T-cell (primary cell): ENCODE results near the gene REEP6. TPM values are rescaled to one million over a fixed set of nuclear protein-coding genes. Genes with fewer than 3 reads are reported as not detected.

ENCODE experiments used
- ATAC-seq, 4 experiments: fragments of 200-7000 bp in 3 of 4; fragments of 150-1000 bp in 1 of 4; cut with Tn5 transposase; replicated peaks in 1 of 4; 1 replicate in 3 of 4; 2 replicates in 1 of 4; pipeline ENCODE4 v1.10.0; 2021; ENCODE audit warnings: moderate library complexity in 3 of 4, mild to moderate bottlenecking in 2 of 4, moderate number of reproducible peaks in 1 of 4
- CTCF ChIA-PET, 2 donors: fragments of 300-600 bp; sonication (Branson Sonifier 250); formaldehyde crosslinking; loops; one replicate each; lab custom pipeline; 2022; ENCODE audit warnings: antibody characterized with exemption in 2 of 2; lab: Charles Lee
- POLR2A ChIA-PET, 2 donors: fragments of 300-600 bp; sonication (Branson Sonifier 250); formaldehyde crosslinking; loops; one replicate each; lab custom pipeline; 2022; ENCODE audit warnings: antibody characterized with exemption in 2 of 2; lab: Charles Lee
- DNase-seq, 35 experiments: peaks; one replicate each; pipeline versions ENCODE4 v3.0.0 to v3.0.0-alpha.2; 2013 to 2023
- H3K27ac ChIP-seq: one replicate; pipeline ENCODE4 v1.5.1; 2013; ENCODE audit warnings: low read length
- H3K27me3 ChIP-seq, 2 experiments: replicated peaks in 1 of 2; 1 replicate in 1 of 2; 2 replicates in 1 of 2; pipeline versions ENCODE4 v1.6.1 to v1.7.0; 2013; ENCODE audit warnings: low read length in 1 of 2, mixed read lengths in 1 of 2; ENCODE audit not compliant: control insufficient read depth in 2 of 2, insufficient read depth in 2 of 2; ENCODE audit errors: extremely low read depth in 1 of 2
- H3K36me3 ChIP-seq, 2 donors: 1 replicate in 1 of 2; 2 replicates in 1 of 2; pipeline versions ENCODE4 v1.6.1 to v1.7.0; 2013; ENCODE audit warnings: low read length in 1 of 2; ENCODE audit not compliant: control insufficient read depth in 2 of 2, insufficient read depth in 1 of 2; ENCODE audit errors: extremely low read depth in 1 of 2
- H3K4me1 ChIP-seq, 2 experiments: 1 replicate in 1 of 2; 2 replicates in 1 of 2; pipeline versions ENCODE4 v1.6.1 to v1.7.0; 2013; ENCODE audit warnings: low read length in 2 of 2, mixed read lengths in 1 of 2; ENCODE audit not compliant: insufficient read depth in 2 of 2, control insufficient read depth in 1 of 2; ENCODE audit errors: extremely low read depth in 1 of 2
- H3K4me3 ChIP-seq, 2 donors: 1 replicate in 1 of 2; 2 replicates in 1 of 2; pipeline versions ENCODE4 v1.5.1 to v1.7.0; 2013; ENCODE audit warnings: mild to moderate bottlenecking in 2 of 2, low read length in 1 of 2, moderate library complexity in 1 of 2; ENCODE audit not compliant: control insufficient read depth in 1 of 2; ENCODE audit errors: extremely low read depth in 1 of 2
- H3K9me3 ChIP-seq: 2 replicates; pipeline ENCODE4 v1.7.0; 2013
- H3K27ac Mint-ChIP-seq, 2 donors: one replicate each; pipeline ENCODE4 v1.8.0; 2020 to 2021; ENCODE audit warnings: mild to moderate bottlenecking in 2 of 2, mixed read lengths in 2 of 2
- H3K27me3 Mint-ChIP-seq, 2 donors: one replicate each; pipeline ENCODE4 v1.8.0; 2021 to 2022; ENCODE audit warnings: mixed read lengths in 2 of 2
- H3K36me3 Mint-ChIP-seq: one replicate; pipeline ENCODE4 v1.8.0; 2021; ENCODE audit warnings: mixed read lengths
- H3K4me1 Mint-ChIP-seq, 3 donors: one replicate each; pipeline ENCODE4 v1.8.0; 2020 to 2022; ENCODE audit warnings: mixed read lengths in 3 of 3, mild to moderate bottlenecking in 1 of 3
- H3K4me3 Mint-ChIP-seq, 3 donors: one replicate each; pipeline ENCODE4 v1.8.0; 2020 to 2022; ENCODE audit warnings: mild to moderate bottlenecking in 3 of 3, mixed read lengths in 3 of 3, moderate library complexity in 3 of 3
- H3K9me3 Mint-ChIP-seq, 3 donors: one replicate each; pipeline ENCODE4 v1.8.0; 2020 to 2022; ENCODE audit warnings: mixed read lengths in 3 of 3
- WGBS: methylation state at CpG from one replicate; pipeline ENCODE4 v1.1.5; 2013; ENCODE audit warnings: missing lambda C conversion rate; ENCODE audit not compliant: insufficient coverage; 5-methylcytosine and 5-hydroxymethylcytosine counted together
- total RNA-seq, 35 experiments: library from RNA in 6 of 35; stranded (reverse) in 6 of 35; fragments of 120-200 nt in 1 of 35; gene quantifications; one replicate each; pipeline versions ENCODE4 v1.2.1 to v1.2.4 and lab custom pipeline; 2013 to 2026

Gene REEP6
- total RNA-seq, 5 donors from 2014 or later (not counting 1 experiment from before 2014, with no cell fraction given): 2.2 to 6.9 (median 5.5) TPM

- H3K4me3 ChIP-seq: no peak overlapping the region
- peaks cover 8 to 64% of the 10 kb centered on the region in 2 experiments for H3K27me3 ChIP-seq
- Mint-ChIP-seq H3K9me3 (no peaks in the 10 kb centered on the region), H3K36me3 (peaks cover 3% of the 10 kb centered on the region), H3K27ac (peak overlapping the region in 1 of 2 donors; percentile 55), H3K4me3 (peak overlapping the region; percentile 28 to 50 (median 34)), H3K4me1 (peaks cover 7 to 36% (median 18%) of the 10 kb centered on the region in 3 donors), H3K27me3 (peaks cover 29 to 46% of the 10 kb centered on the region in 2 donors)
- CTCF ChIA-PET: no interaction called here
- no peak overlapping the region for H3K27ac ChIP-seq
- H3K36me3 ChIP-seq: no peaks in the 10 kb centered on the region
- H3K4me1 ChIP-seq: peaks cover 2 to 50% of the 10 kb centered on the region in 2 experiments
- no peak for DNase-seq
- 31% methylated on average over 4 of the region's 4 CpGs for WGBS
- H3K9me3 ChIP-seq: no peaks in the 10 kb centered on the region
- no peak for ATAC-seq
- POLR2A ChIA-PET: interaction anchor here in 1 of 2 donors (0.5 kb wide), 1 partner anchor 15 kb away, joined by 8 read pairs; no protein-coding TSS in a partner anchor
These were observed 43.5 kb upstream of the REEP6 start for GRCh38 chr19:1447504-1447903.

DNA sequence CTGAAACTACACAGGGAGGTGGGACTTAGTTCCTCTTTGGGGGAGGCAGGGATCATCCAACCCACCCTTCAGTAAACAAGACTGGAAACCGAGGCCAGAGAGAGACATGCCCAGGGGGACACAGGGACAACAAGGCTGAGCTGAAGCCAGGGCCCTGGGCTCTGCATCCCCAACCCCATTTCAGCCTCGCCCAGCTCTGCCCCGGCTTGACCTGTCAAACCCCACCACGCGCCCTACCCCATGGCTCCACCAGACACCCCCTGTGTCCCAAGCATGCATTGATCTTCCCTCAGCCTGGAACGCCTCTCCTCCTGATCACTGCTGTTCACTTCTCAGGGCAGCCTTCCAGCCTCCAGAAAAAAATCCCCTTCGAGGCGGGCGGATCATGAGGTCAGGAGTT is 43.0 kb upstream of the REEP6 start:
- H3K27ac ChIP-seq: no peak overlapping the region
- Mint-ChIP-seq H3K4me3 (peak overlapping the region in 2 of 3 donors; percentile 24 to 50), H3K9me3 (no peaks in the 10 kb centered on the region), H3K36me3 (no peaks in the 10 kb centered on the region), H3K4me1 (peaks cover 7 to 36% (median 18%) of the 10 kb centered on the region in 3 donors), H3K27me3 (peaks cover 31 to 50% of the 10 kb centered on the region in 2 donors), H3K27ac (peak overlapping the region in 1 of 2 donors; percentile 19)
- H3K27me3 ChIP-seq: peaks cover 8 to 69% of the 10 kb centered on the region in 2 experiments
- H3K36me3 ChIP-seq: no peaks in the 10 kb centered on the region
- peaks cover 2 to 54% of the 10 kb centered on the region in 2 experiments for H3K4me1 ChIP-seq
- no peaks in the 10 kb centered on the region for H3K9me3 ChIP-seq
- no peak overlapping the region for H3K4me3 ChIP-seq
- DNase-seq (no peak), ATAC-seq (no peak)
- ChIA-PET CTCF (no interaction called here), POLR2A (interaction anchor here in 1 of 2 donors (0.5 kb wide), 1 partner anchor 14 kb away, joined by 8 read pairs; no protein-coding TSS in a partner anchor)
- 65% methylated on average over 5 of the region's 9 CpGs for WGBS

- no peaks in the 10 kb centered on the region for H3K9me3 Mint-ChIP-seq
- DNase-seq (peak in 7 of 35 experiments; percentile 22 to 56 (median 32)), ATAC-seq (peak in 2 of 4 experiments; percentile 11 to 33)
- H3K36me3 Mint-ChIP-seq: no peaks in the 10 kb centered on the region
- under 1% methylated on average over 56 of the region's 74 CpGs for WGBS
- peak within 1 kb of the TSS in 2 of 3 donors; percentile 28 to 46 for H3K4me3 Mint-ChIP-seq
- Histone ChIP-seq H3K9me3 (no peaks in the 10 kb centered on the region), H3K27me3 (peaks cover 10 to 87% of the 10 kb centered on the region in 2 experiments), H3K4me3 (peak within 1 kb of the TSS in 1 of 2 donors; percentile 44), H3K27ac (no peak within 1 kb of the TSS), H3K36me3 (no peaks in the 10 kb centered on the region), H3K4me1 (peaks cover 2 to 51% of the 10 kb centered on the region in 2 experiments)
- peak within 1 kb of the TSS in 1 of 2 donors; percentile 79 for H3K27ac Mint-ChIP-seq
- POLR2A ChIA-PET: interaction anchor here in 1 of 2 donors (0.5 kb wide), 1 partner anchor 74 kb away, joined by 4 read pairs; the partner anchor contains the start of gene PLK5
- peaks cover 37 to 62% of the 10 kb centered on the region in 2 donors for H3K27me3 Mint-ChIP-seq
- peaks cover 7 to 36% (median 17%) of the 10 kb centered on the region in 3 donors for H3K4me1 Mint-ChIP-seq
- CTCF ChIA-PET: interaction anchor here in 1 of 2 donors (0.6 kb wide), 1 partner anchor 48 kb away, joined by 3 read pairs; no protein-coding TSS in a partner anchor
These were observed 41.2 kb upstream of the REEP6 start, which contains the start of gene APC2 for GRCh38 chr19:1449467-1450442. TSS of gene APC2 (plus strand) at chr19:1450121. CDS start at chr19:1453002, 2,881 bp downstream.

- peak overlapping the region in 2 of 3 donors; percentile 7 to 39 for H3K4me3 Mint-ChIP-seq
- DNase-seq (no peak), ATAC-seq (no peak)
- peaks cover 43 to 68% of the 10 kb centered on the region in 2 donors for H3K27me3 Mint-ChIP-seq
- H3K36me3 ChIP-seq: no peaks in the 10 kb centered on the region
- H3K4me3 ChIP-seq: no peak overlapping the region
- peak overlapping the region in 1 of 2 donors; percentile 79 for H3K27ac Mint-ChIP-seq
- 54% methylated on average over 22 of the region's 22 CpGs for whole genome bisulfite sequencing
- no peaks in the 10 kb centered on the region for H3K9me3 ChIP-seq
- peaks cover 10 to 93% of the 10 kb centered on the region in 2 experiments for H3K27me3 ChIP-seq
- no peak overlapping the region for H3K27ac ChIP-seq
- peaks cover 15 to 39% (median 22%) of the 10 kb centered on the region in 3 donors for H3K4me1 Mint-ChIP-seq
- no peaks in the 10 kb centered on the region for H3K9me3 Mint-ChIP-seq
- CTCF ChIA-PET: interaction anchor here in 1 of 2 donors (0.6 kb wide), 2 partner anchors 49 to 823 kb away, joined by 3 to 5 read pairs; no protein-coding TSS in a partner anchor
- H3K4me1 ChIP-seq: peaks cover 6 to 53% of the 10 kb centered on the region in 2 experiments
- POLR2A ChIA-PET: interaction anchor here in 1 of 2 donors (0.6 kb wide), 1 partner anchor 339 kb away, joined by 5 read pairs; no protein-coding TSS in a partner anchor
- no peaks in the 10 kb centered on the region for H3K36me3 Mint-ChIP-seq
These were observed 39.9 kb upstream of the REEP6 start for GRCh38 chr19:1450735-1451731.

- H3K4me1 Mint-ChIP-seq: peaks cover 15 to 35% (median 19%) of the 10 kb centered on the region in 3 donors
- no peaks in the 10 kb centered on the region for H3K36me3 Mint-ChIP-seq
- H3K27me3 Mint-ChIP-seq: peaks cover 43 to 64% of the 10 kb centered on the region in 2 donors
- 45% methylated on average over 35 of the region's 39 CpGs for WGBS
- Histone ChIP-seq H3K27me3 (peaks cover 10 to 96% of the 10 kb centered on the region in 2 experiments), H3K9me3 (no peaks in the 10 kb centered on the region), H3K4me1 (peaks cover 4 to 53% of the 10 kb centered on the region in 2 experiments), H3K4me3 (no peak overlapping the region), H3K36me3 (no peaks in the 10 kb centered on the region), H3K27ac (no peak overlapping the region)
- POLR2A ChIA-PET: no interaction called here
- H3K27ac Mint-ChIP-seq: no peak overlapping the region
- no peak overlapping the region for H3K4me3 Mint-ChIP-seq
- CTCF ChIA-PET: no interaction called here
- no peaks in the 10 kb centered on the region for H3K9me3 Mint-ChIP-seq
- ATAC-seq: no peak
- no peak for DNase-seq
These were observed 38.8 kb upstream of the REEP6 start for GRCh38 chr19:1451916-1452801.
